SW480 (cell line): ENCODE results near the gene FRMPD4.
A peak's percentile ranks its signal among the peaks of the same experiment; 100 is the strongest.

Source experiments
- DNase-seq: peaks from one replicate; pipeline ENCODE4 v3.0.0-alpha.2; 2016; ENCODE audit warnings: low spot score

Gene FRMPD4

GRCh38 chrX:12210971-12211370 lies 72.7 kb downstream of the FRMPD4 start:
- DNase-seq = peak; percentile 33

GRCh38 chrX:12223650-12224049 lies 85.4 kb downstream of the FRMPD4 start:
- DNase-seq = no peak

GRCh38 chrX:12225107-12225506 lies 86.8 kb downstream of the FRMPD4 start:
- no peak for DNase-seq

- no peak for DNase-seq
Measured at GRCh38 chrX:12227412-12228041, 89.3 kb downstream of the FRMPD4 start.

- no peak for DNase-seq
Measured at GRCh38 chrX:12228862-12229261, 90.6 kb downstream of the FRMPD4 start.

GRCh38 chrX:12229986-12230385 lies 91.7 kb downstream of the FRMPD4 start:
- no peak for DNase-seq

GRCh38 chrX:12234534-12235329 lies 96.5 kb downstream of the FRMPD4 start:
- DNase-seq = no peak

GRCh38 chrX:12236156-12236555 lies 97.9 kb downstream of the FRMPD4 start:
- no peak for DNase-seq

- DNase-seq = no peak
Measured at GRCh38 chrX:12237131-12237530, 98.9 kb downstream of the FRMPD4 start.

GRCh38 chrX:12237771-12238170 lies 99.5 kb downstream of the FRMPD4 start:
- no peak for DNase-seq

GRCh38 chrX:12239356-12240082 lies 101.2 kb downstream of the FRMPD4 start:
- DNase-seq = no peak

GRCh38 chrX:12240491-12240890 lies 102.2 kb downstream of the FRMPD4 start:
- no peak for DNase-seq

- no peak for DNase-seq
Measured at GRCh38 chrX:12241026-12241425, 102.8 kb downstream of the FRMPD4 start.

GRCh38 chrX:12245650-12246645 lies 107.7 kb downstream of the FRMPD4 start:
- no peak for DNase-seq

- DNase-seq = no peak
Measured at GRCh38 chrX:12249997-12250396, 111.7 kb downstream of the FRMPD4 start.

GRCh38 chrX:12263211-12263610 lies 124.9 kb downstream of the FRMPD4 start:
- DNase-seq = no peak

GRCh38 chrX:12269484-12269883 lies 131.2 kb downstream of the FRMPD4 start:
- DNase-seq = no peak

- no peak for DNase-seq
Measured at GRCh38 chrX:12278151-12278550, 139.9 kb downstream of the FRMPD4 start.

- DNase-seq = no peak
Measured at GRCh38 chrX:12282991-12283390, 144.7 kb downstream of the FRMPD4 start.

- DNase-seq = no peak
Measured at GRCh38 chrX:12292996-12293765, 154.9 kb downstream of the FRMPD4 start.

- DNase-seq = no peak
Measured at GRCh38 chrX:12297353-12297752, 159.1 kb downstream of the FRMPD4 start.
